ENCODE data around the gene CACNA1C.

CACNA1C gene

DNA sequence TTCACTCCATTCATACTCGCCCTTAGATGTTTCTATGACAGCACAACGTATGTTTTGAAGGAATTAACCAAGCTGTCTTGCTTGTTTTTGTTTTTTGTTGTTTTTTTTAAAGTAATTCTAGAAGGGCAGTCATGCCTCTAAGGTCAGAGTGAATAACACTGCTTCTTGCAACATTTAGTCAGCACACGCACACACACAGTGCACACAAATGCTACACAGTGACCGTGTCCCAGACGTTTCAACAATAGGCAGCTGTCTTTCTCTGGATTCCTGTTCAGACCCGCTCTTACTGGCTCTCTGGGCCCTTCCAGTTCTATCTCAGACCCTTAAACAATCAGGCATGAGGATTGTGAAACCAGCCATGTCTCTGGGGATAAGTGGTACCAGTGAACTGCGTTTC, 391.0 kb downstream of the CACNA1C start:
- no peak overlapping the region for H3K4me3 ChIP-seq (replicated peaks in 1 of 2; ENCODE audit: low read depth in 2 of 2, low read length in 2 of 2)
- DNase-seq (ENCODE audit: low read depth in 2 of 2) = no peak
- TF ChIP-seq, protein P1, sequence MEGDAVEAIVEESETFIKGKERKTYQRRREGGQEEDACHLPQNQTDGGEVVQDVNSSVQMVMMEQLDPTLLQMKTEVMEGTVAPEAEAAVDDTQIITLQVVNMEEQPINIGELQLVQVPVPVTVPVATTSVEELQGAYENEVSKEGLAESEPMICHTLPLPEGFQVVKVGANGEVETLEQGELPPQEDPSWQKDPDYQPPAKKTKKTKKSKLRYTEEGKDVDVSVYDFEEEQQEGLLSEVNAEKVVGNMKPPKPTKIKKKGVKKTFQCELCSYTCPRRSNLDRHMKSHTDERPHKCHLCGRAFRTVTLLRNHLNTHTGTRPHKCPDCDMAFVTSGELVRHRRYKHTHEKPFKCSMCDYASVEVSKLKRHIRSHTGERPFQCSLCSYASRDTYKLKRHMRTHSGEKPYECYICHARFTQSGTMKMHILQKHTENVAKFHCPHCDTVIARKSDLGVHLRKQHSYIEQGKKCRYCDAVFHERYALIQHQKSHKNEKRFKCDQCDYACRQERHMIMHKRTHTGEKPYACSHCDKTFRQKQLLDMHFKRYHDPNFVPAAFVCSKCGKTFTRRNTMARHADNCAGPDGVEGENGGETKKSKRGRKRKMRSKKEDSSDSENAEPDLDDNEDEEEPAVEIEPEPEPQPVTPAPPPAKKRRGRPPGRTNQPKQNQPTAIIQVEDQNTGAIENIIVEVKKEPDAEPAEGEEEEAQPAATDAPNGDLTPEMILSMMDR (IDR thresholded peaks at IDR 0.05; ENCODE audit: low read depth, low read length) = no peak

DNA sequence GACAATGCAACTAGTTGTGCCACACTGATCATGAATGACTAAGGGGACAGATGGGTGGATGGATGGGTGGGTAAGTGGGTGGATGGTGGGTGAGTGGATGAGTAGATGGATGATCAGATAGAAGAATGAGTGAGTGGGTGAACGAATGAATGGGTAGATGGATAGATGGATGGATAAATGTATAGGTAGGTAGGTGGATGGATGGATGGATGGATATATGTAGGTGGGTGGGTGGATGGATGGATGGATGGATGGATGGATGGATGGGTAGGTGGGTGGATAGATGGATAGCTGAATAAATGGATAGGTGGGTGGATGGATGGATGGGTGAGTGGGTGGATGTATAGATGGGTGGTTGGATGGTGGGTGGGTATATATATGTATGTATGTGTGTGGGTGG, 393.2 kb downstream of the CACNA1C start:
- DNase-seq (ENCODE audit: low read depth in 2 of 2) = no peak
- TF ChIP-seq, protein P1 (IDR thresholded peaks at IDR 0.05; ENCODE audit: low read depth, low read length) = no peak
- no peak overlapping the region for H3K4me3 ChIP-seq (replicated peaks in 1 of 2; ENCODE audit: low read depth in 2 of 2, low read length in 2 of 2)

DNA sequence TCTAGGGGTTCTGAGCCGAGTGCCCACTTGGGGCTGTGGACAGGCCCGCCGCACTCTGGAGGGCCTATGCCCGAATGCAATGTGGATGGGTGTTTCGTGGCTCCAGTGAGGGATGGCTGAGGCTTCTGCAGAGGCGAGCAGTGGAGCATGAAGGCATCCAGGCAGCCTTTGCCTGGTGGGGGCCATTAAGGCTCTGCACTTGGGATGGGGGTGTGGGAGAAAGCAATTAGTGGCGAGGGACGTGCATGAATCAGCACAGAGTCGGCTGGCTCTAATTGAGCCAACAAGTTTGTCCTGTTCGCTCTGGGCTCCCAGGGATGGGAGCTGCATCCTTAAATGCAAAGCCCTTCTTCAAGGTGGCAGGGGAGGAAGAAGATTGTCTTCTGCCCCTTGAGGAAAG, 395.1 kb downstream of the CACNA1C start:
- DNase-seq (ENCODE audit: low read depth in 2 of 2) = no peak
- TF ChIP-seq, protein P1 (IDR thresholded peaks at IDR 0.05; ENCODE audit: low read depth, low read length) = no peak
- H3K4me3 ChIP-seq (replicated peaks in 1 of 2; ENCODE audit: low read depth in 2 of 2, low read length in 2 of 2) = no peak overlapping the region

DNA sequence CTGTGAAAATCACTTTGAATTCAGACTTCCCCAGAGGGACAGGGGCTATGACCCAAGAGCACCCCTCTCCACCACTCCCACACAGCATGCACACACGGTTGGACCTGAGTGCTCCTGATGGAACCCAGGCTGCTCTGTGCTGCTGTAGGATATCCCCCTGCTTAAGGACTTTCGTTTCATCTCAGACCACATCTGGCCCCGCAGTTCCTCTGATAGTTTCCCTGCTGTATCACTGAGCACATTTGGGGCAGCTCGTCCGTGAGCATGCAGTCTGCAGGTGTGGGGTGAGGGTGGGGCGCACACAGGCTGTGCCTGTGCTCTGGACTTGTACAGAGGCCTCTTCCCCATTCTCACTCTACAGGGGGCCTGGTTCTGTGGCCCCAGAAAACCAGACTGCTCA, 396.8 kb downstream of the CACNA1C start:
- no peak overlapping the region for H3K4me3 ChIP-seq (replicated peaks in 1 of 2; ENCODE audit: low read depth in 2 of 2, low read length in 2 of 2)
- TF ChIP-seq, protein P1 (IDR thresholded peaks at IDR 0.05; ENCODE audit: low read depth, low read length) = no peak
- DNase-seq (ENCODE audit: low read depth in 2 of 2) = no peak

DNA sequence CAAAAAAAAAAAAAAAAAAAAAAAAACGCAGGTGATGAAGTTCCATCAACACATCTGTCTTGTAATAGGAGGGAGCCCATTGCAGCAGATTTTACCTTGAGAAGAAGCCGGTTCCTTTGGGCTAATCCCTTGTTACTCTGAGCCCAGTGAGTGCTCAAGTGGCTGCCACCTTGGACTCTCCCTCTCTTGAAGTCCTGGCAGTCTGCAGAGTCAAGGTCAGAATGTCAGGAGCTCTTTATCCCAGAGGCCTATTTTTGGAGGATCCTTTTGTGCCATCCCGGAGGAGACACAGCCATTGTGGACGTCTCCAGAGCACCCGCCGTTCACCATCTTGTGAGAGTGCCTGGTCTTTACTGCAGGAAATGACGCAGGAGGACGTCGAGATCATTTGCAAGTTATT, 397.8 kb downstream of the CACNA1C start:
- no peak for DNase-seq (ENCODE audit: low read depth in 2 of 2)
- TF ChIP-seq, protein P1 (IDR thresholded peaks at IDR 0.05; ENCODE audit: low read depth, low read length) = no peak
- no peak overlapping the region for H3K4me3 ChIP-seq (replicated peaks in 1 of 2; ENCODE audit: low read depth in 2 of 2, low read length in 2 of 2)

DNA sequence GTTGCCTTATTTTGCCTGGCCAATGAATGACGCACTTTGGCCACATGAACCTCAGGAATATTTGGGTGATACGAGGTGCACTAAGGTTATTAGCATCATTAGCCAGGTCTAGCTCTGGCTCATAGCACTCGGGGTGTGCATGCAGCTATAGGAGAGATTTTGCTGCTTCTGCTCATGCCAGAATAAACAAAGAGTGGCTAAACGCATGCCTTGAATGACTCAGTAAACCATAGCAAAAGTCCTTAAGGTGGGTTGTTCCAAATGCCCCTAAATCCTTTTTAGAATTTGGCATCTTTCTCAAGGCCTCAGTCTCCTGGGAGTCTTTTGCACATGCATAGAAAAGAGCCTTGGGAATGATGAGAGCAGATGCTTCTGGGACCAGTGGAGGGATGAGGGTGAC, 398.2 kb downstream of the CACNA1C start:
- TF ChIP-seq, protein P1 (IDR thresholded peaks at IDR 0.05; ENCODE audit: low read depth, low read length) = no peak
- DNase-seq (ENCODE audit: low read depth in 2 of 2) = peak in 1 of 2 donors; percentile 60
- no peak overlapping the region for H3K4me3 ChIP-seq (replicated peaks in 1 of 2; ENCODE audit: low read depth in 2 of 2, low read length in 2 of 2)

DNA sequence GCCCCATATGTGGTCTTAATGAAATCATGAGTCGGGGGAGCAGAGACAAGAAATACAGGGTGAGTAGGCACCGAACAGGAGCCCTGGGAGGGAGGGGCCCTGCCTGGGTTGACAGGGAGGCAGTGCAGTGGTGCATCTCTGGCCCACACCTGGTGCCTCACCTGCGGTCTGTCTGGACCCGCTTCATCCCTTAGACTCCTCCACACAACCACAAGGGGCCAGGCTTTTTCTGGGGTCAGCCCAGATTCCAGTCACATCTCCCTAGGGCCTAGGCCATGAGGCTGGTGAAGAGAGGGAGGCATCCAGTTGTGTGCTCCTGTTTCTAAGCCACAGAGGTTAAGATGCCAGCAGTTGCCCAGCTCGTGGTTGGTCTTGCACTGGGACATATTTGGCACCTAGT, 398.7 kb downstream of the CACNA1C start:
- no peak overlapping the region for H3K4me3 ChIP-seq (replicated peaks in 1 of 2; ENCODE audit: low read depth in 2 of 2, low read length in 2 of 2)
- TF ChIP-seq, protein P1 (IDR thresholded peaks at IDR 0.05; ENCODE audit: low read depth, low read length) = no peak
- DNase-seq (ENCODE audit: low read depth in 2 of 2) = no peak
